Endometrial microvascular endothelial cells (primary cell): Measurements from ENCODE around the gene LHFPL3. TPM values are rescaled to one million over a fixed set of nuclear protein-coding genes. Genes with fewer than 3 reads are reported as not detected.

ENCODE experiments used
- in situ Hi-C: cut with HindIII; loops from 2 replicates; pipeline ENCODE4 v1.10.0; 2017; ENCODE audit warnings: low sequenced_read_pairs, low pct_unique_long_range_greater_than_20kb; ENCODE audit errors: inconsistent ontology term
- total RNA-seq: library from RNA; depleted of rRNA; stranded (reverse); fragments of >200 nt; gene quantifications from one replicate; pipeline ENCODE4 v1.2.3, GENCODE V29; 2015; ENCODE audit errors: inconsistent ontology term

The LHFPL3 gene
- total RNA-seq, 1 donor from 2014 or later: not detected

DNA sequence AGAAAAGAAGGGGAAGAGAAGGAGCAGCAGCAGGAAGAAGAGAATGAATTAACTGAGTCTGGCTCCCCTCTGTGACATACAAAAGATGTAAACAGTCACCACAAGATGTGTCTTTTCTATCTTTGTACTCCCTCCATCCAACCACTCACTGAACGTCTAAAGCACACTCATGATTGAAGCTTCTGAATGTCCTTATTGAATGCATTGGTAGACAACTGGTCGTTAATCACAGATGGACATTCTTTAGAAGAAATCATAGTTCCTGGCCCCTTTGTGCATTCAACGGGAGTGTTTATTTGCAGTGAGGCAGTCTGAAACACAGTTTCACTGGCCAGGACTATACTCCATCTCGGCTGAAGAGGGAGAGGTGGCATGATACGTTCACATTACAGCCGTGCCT is 479.3 kb downstream of the LHFPL3 start:
- in situ Hi-C loops: no loop called here

DNA sequence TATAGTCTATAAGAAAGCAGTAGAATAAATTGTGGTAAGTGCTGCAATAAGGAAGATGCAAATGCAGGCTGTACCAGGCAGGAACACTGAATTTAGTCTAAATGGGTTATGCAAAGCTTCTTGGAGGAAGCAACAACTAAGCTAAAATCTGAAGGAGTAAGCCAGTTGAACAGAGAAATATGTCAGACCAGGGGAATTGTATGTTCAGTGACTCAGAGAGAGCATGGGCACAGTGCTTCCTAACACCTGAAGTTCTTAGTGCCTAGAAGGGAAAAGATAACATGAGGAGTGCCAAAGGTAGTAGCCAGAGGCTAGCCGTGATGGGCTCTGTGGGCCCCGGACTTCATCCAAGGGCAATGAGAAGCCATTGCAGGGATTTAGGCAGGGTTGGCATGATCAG is 481.5 kb downstream of the LHFPL3 start:
- in situ Hi-C loops: no loop called here

DNA sequence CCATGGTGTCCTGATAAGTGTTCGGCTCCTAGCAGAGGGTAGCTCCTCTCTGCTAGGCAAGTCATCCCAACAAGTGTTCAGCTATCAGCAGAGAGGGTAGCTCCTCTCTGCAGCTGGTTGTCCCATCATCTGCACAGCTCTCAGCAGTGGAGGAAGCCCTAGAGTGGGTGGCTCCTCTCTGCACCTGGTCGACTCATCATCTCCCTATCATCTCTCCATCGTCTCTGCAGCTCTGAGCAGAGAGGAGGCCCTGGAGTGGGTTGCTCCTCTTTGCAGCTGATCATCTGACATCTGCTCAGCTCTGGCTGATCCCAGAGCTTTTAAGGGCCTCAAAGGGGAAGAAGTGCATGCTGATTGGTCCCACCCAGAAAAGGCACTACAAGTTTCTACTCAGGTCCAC is 485.7 kb downstream of the LHFPL3 start:
- in situ Hi-C loops: no loop called here

DNA sequence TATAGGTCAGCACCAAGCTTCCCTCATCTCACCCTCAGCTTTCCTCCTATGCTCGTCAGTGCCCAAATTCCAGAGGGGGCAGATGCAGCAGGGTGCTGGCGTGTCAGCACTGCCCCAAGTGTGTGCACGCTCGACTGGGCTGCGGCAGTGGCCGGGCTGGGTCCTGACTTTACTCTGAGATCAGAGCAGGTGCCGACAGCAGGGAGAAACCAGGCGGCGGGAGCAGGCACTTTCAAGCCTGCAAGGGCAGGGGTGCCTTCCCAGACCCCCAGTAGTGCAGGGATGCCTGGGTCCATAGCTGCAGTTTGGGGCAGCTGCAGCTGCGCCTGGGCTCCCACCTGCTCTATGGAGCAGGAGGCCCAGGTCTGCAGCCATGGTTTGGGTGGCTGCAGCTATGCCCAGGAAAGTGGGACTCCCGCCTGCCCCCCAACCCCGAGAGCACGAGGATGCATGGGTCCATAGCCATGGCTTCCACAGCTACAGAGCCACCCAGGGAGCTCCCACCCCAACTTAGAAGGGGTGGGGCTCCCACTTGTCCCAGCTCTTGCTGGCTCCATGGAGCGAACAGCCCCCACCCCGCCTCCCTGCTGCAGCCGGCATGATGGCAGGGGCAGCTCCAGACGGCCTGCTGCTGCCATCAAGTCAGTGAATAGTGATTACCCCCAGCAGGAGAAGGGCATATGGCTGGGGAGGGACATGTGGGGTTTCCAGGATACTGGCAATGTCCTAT is 486.4 kb downstream of the LHFPL3 start:
- in situ Hi-C loops: no loop called here

DNA sequence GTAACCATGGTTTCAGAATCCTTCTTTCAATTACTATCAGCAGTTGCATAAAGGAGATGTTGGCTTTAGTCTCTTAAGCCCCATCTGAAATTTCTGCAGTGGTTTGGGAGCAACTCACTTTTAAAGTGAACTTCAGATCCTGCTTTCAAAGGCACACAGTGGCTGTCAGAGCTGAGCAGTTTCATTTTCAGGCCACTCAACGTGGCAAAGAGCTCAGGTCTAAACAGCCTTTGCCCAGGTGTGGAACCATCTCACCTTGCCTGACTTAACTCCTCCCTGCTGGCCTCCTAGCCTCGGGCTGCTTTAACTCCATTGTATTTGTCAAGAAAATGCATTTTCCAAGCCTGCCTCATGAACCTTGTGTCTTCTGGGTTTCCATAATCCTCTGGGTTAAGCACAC is 488.1 kb downstream of the LHFPL3 start:
- in situ Hi-C loops: no loop called here

DNA sequence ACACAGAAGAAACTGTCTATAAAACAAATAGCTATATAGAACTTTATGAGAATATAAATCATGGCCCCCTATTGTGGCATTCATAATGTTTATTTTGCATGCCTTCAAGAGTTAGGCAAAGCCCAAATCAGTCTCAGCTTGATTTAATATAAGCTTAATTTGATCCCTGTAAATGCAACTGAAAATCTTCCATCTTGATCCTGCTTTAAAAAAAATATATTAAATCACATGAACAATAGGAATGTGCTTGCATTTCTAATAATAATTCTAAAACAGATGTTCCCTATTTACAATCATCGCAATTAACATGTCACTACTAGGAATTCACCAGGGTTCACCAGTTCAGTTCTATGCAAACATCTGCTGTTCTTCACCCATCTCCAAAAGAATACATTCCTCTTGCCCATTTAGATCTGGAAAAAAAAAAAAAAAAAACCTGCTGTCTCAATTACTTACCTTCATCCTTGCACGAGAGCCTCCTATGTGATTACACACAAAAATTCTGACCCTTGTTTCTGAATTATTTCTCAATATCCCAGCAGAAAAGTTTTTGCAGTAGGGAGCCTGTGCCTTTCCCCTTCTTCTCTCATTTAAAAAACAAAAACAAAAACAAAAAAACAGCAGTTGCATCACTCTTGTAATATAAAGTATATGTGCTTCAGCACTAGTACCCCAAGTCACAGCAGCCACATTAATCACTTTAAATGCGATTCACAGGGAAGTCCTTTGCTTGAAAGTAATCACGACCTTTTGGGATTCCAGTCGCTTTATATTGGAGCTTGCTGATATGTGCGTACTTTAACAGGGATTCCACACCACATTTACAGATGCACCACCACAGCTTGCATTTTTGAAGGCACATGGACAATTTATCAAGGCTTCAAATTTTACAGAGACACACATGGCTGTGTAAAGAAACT is 490.8 kb downstream of the LHFPL3 start:
- in situ Hi-C loops: no loop called here

DNA sequence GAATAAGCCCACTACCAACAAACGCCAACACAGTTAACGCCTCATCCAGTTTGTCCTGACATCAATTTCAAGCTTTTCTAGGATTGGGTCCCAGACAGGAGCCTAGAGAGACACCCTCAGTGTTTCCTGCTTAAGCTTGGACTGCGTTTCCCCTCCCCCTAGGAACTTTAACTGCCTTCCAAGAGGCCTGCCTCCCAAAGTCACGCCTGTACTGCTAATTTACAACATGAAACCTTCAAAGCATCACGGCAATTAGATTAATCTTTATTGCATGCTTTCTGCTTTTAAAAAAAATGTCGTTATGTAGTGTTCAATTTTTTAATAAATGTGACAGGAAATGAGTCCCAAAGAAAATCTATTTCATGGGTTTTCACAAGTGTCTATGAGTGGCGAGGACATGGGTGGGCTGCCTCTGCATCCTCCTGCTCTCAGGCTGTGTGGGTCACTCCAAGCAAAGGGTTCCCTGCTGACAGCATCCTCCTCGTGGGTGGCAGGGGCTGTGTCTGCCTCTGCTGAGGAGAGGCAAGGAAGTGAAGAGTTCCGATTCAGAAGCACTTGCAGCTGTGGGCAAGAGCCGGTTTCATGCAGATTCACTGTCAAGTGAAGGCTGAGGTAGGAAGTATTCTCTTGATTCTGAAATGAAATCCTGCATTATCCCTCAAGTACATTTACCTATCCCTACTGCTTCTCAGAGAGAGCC is 492.6 kb downstream of the LHFPL3 start:
- in situ Hi-C loops: no loop called here

DNA sequence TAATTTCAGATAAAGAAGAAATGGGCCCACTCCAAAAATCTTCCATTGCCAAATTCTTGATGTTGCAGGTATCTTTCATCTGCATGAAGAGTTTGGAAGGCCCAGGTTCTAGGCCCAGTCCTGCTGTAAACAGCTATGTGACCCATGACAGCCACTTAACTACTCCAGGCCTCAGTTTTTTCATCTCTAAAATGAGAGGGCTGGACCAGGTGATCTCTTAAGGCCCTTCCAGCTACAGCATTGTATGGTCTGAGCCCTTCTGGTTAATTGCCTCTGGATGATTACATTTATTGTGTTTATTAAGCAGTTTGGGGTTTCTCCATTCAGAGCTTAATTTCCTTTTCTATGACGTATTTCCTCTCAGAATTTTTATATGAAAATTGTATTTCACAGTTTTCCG is 494.8 kb downstream of the LHFPL3 start:
- in situ Hi-C loops: no loop called here

DNA sequence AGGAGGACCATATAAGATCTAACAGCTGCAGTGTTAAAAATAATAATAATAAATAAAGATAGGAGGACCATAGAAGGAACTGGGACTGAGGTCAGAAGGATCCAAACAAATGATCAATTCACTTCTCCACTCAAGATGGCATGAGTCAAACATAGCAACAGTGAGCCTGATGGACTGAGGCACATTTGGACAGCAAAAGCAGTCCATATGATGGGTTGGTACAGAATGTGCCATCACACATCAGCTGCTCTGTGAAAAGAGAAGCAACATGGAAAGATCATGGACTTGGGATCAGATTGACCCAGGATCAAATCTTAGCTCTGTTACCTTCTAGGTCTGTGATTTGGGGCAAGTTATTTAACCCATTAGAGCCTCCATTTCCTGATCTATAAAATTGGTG is 496.7 kb downstream of the LHFPL3 start:
- in situ Hi-C loops: no loop called here

DNA sequence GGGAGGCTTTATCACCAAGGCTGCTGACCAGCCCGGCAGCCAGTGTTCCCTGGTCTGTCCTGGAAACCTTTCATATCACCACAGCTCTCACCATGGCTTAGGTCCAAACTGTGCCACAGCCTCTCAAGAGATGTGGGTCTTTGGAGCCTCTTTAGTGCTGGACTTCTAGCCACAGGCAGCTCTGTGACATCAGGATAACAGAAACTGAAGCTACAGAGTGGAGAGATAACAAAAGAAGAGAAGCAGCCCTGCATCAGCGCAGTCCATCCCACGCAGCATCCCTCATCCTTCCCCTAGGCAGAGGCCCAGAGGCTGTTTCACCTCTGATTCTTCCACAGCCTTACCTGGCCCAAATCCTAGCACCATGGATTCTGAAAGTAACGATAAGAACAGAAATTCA is 497.7 kb downstream of the LHFPL3 start:
- in situ Hi-C loops: no loop called here

DNA sequence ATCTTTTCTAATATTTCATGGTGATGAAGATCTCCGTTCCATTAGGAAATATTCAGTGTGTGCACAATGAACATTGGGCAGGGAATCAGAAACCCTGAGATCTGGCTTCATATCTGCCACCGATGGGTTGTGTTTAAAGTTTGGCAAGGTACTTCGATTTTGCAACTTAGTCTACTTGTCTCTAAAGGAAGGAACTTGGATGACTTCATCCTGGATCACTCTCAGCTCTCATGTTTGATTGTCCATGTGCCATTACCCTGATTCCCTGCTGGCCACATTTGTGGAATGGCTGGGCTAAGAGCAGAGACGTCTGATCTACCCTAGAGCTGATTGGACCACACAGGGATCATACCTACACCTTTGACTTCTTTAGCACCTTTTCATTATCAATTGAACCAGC is 508.6 kb downstream of the LHFPL3 start:
- in situ Hi-C loops: no loop called here

DNA sequence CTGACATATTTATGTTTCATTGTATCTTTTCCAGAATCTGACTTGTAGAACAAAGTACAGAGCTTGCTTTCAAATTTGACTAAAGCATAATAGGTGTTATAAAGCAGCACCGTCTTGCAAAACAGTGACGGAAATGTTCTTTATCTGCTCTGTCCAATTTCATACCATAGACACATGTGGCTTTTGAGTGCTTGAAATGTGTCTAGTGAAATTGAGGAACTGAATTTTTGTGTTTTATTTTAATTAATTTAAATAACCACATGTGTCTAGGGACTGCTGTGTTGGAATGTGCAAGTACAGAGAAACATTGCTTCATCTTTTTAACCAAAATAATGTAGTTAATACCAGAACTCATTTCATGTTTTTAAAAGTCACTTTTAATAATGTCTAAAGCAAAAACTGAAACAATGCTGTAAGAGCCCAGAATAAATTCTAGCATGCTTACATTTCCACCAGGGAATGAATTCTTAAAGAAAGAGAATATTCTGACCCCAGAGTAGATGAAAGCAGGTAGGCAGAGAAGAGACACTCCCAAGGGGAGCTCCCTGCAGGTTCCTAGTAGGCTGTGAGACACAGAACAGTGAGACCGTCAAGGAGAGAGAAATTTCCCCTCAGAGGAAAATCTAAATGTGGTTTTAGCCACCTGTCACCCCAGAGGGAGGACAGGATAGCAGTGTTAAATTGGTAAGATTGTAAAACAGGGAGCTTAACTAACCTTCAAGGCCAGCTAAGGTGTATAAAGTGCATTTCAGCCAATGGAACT is 510.3 kb downstream of the LHFPL3 start:
- in situ Hi-C loops: no loop called here

DNA sequence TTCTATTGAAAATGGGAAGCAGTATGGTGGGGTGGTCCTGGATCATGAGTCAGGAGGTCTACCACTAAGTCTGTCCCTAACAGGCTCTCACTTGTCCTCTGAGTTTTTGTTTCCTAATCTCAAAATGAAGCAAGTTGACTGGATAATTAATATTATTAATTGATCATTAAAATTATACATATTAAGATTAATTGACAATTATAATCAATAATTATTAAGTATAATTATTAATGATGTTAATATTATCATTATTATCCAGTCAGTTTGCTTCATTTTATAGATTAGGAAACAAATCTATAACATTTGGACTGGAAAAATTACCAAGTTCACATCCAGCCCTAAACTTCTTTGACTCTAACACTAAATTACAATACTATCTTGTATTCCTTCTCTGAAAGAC is 511.4 kb downstream of the LHFPL3 start:
- in situ Hi-C loops: no loop called here

DNA sequence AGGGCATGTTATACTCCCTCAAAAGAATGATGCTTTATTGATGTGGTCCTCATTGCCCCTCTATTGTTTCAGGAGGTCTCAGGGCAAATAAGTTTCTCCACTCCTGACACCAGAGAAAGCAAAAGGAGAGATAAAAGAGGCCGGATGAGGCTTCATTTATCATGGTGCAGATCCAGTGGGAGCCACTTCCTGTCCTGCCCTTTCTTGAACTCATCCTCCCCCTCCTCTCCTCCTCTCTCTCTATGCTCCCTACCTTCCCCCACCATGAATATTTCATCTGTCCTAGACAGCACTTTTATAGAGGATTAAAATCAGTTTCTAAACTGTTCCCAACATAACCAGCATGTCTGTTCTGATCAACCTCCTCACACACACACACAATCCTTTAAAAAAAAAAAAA is 513.4 kb downstream of the LHFPL3 start:
- in situ Hi-C loops: no loop called here

DNA sequence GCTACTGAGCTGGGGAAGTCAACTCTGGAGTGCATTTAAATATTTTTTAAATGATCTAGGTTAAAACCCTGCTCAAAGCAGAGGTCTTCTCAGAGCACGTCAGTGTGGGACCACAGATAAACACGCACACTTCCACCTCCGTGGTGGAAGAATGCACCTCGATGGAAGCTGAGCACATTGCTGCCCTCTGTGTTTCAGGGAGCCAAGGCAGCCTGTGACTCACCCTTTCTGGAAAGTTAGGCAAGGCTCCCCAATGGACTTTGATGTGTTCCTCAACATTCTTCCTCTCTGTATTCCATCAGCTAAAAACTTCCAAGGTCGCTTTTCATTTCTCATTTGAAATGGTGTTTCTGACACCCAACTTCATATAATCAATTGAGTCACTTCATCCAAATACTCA is 514.8 kb downstream of the LHFPL3 start:
- in situ Hi-C loops: no loop called here

DNA sequence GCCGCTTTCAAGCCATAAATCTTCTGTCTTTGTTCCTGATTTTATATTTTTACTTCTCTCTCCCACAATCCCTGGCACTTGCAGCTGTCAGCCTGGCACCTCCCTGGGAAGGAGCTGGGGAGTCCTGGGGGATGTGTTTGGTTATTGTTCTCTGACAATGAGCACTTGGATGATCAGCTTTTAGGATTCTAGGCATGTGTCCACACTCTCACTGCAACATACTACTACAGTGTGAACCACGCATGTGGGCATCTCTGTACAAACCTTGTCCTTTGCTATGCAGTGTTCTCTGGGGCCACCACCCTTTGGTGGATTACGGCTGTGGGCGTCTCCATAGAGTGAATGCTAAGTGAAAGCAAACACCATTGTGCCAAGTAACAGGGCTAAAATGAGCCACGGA is 517.2 kb downstream of the LHFPL3 start:
- in situ Hi-C loops: no loop called here

DNA sequence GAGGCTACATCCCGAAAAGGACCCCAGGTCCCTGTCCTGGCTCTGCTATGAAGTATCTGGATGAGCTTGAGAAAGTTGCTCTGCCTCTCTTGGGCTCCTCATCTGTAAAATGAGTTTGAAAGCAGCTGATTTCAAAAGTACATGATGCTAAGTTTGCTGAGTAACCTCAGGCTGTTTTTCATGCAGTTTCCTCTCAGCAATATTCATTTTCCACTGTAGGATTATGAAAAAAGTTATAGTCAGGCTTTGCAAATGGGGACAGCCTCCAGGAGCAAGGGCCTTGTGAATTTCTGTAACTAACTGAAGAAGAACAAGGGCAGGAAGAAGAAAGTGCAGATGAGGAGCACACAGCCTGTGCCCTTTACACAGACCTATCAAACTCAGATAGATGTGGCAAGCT is 518.3 kb downstream of the LHFPL3 start:
- in situ Hi-C loops: no loop called here

DNA sequence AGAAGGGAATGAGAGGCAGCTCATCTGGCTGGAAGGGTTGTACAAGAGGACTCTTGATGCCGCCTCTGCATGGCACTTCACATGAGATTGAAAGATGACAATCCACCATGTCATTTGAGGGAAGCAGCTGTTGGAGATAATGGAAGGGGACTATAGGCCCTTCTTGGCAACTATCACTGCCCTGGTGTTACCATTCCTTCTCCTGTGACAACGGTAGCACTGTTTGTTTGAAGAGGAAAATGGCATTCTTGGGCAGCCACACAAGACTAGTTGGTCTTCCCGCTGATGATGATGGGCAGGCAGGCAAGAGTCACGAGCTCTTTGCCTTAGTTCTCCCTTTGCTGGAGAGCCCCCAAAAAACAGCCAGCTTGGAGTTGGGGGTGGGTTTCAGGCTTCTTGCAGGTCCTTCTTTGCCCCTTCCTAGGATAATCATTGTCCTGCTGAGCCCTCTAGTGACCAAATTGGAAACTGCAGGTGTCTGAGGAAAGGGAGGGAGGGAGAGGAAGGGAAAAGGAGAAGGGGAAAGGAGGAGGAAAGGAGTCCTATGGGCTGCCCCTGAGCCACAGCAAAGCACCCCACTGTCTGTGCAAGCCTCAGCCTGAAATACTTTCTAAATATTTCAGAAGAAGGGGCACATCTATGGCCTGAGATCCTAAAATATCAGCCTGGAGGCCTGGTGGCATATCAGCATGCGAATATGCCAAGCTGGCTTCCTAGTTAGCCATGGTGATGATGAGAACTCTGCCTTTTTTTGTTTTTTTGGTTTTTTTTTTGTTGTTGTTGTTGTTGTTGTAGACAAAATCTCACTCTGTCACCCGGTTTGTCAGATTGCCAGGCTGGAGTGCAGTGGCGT is 520.0 kb downstream of the LHFPL3 start:
- in situ Hi-C loops: no loop called here
